C4-2B (cell line): Measurements from ENCODE around the gene USH2A.

Experiments used
- H3K27ac ChIP-seq: fragments of 450-650 bp; 2 replicates; pipeline ENCODE4 v1.5.1; 2017
- ZFX ChIP-seq: fragments of 450-650 bp; IDR thresholded peaks from 2 replicates; pipeline ENCODE4 v1.6.1; 2017
- TF ChIP-seq, protein P1 (sequence below): fragments of 450-650 bp; conservative IDR thresholded peaks from 2 replicates; pipeline ENCODE4 v1.5.1; 2017; ENCODE audit warnings: mild to moderate bottlenecking

The USH2A gene

GRCh38 chr1:216293683-216294082 is 129.6 kb downstream of the USH2A start:
- TF ChIP-seq, protein P1, sequence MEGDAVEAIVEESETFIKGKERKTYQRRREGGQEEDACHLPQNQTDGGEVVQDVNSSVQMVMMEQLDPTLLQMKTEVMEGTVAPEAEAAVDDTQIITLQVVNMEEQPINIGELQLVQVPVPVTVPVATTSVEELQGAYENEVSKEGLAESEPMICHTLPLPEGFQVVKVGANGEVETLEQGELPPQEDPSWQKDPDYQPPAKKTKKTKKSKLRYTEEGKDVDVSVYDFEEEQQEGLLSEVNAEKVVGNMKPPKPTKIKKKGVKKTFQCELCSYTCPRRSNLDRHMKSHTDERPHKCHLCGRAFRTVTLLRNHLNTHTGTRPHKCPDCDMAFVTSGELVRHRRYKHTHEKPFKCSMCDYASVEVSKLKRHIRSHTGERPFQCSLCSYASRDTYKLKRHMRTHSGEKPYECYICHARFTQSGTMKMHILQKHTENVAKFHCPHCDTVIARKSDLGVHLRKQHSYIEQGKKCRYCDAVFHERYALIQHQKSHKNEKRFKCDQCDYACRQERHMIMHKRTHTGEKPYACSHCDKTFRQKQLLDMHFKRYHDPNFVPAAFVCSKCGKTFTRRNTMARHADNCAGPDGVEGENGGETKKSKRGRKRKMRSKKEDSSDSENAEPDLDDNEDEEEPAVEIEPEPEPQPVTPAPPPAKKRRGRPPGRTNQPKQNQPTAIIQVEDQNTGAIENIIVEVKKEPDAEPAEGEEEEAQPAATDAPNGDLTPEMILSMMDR: no peak
- TF ChIP-seq ZFX: no peak
- no peak overlapping the region for H3K27ac ChIP-seq

GRCh38 chr1:216290074-216290473 is 133.2 kb downstream of the USH2A start:
- no peak overlapping the region for H3K27ac ChIP-seq
- TF ChIP-seq, protein P1: no peak
- no peak for TF ChIP-seq ZFX

DNA sequence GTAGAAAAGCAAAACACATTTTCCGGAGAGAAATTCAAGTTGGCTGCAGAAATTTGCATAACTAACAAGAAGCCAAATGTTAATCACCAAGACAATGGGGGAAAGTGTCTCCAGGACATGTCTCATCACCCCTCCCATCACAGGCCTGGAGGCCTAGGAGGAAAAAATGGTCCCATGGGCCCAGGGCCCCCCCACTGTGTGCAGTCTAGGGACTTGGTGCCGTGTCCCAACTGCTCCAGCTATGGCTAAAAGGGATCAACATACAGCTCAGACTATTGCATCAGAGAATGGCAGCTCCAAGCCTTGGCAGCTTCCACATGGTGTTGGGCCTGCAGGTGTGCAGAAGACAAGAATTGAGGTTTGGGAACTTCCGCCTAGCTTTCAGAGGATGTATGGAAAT is 138.2 kb downstream of the USH2A start:
- TF ChIP-seq, protein P1: no peak
- TF ChIP-seq ZFX: no peak
- no peak overlapping the region for H3K27ac ChIP-seq

DNA sequence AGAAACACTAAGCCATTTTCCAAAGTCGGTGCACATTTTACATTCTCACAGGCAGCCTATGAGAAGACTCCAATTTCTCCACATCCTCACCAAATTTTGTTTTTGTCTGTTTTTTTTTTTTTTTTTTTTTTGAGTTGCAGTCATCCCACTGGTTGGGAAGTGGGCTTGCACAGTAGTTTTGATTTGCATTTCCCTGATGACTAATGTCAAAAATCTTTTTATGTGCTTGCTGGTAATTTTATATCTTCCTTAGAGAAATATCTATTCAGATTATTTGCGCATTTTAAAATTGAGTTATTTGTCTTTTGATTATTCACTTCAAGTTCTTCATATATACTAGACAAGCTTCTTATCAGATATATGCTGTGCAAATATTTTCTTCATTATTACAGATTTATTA is 141.5 kb downstream of the USH2A start:
- no peak for TF ChIP-seq ZFX
- TF ChIP-seq, protein P1: no peak
- H3K27ac ChIP-seq: no peak overlapping the region

DNA sequence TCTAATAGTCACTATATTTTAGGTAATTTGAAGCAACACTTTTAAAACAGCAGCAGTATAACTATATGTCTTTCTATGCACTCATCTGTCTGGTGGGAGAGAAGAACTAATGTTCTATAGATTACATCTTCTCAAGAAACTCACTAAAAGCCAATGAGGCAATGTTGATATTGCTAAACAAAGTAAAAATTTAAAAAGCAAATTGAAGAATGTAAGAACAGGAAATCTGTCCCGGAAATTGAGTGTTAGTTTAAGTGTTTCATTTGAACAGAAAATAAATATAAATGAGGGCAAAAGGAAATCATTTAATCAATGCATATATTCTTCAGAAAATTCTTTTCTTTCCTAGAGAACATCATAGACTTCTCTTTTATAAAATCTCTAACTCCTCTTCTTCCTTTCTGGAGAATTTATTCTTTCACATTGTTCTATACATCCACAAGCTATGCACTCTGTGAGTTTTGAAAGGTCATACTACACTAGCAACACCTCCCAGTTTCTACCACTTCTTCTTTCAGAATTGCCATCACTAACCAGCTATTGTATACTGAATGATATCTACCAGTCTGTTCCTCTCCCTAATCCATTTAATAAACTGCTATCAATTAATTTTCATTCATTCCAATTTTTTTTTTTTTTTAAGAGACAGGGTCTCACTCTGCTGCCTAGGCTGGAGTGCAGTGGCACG is 153.0 kb downstream of the USH2A start:
- no peak for TF ChIP-seq ZFX
- TF ChIP-seq, protein P1: no peak
- no peak overlapping the region for H3K27ac ChIP-seq

DNA sequence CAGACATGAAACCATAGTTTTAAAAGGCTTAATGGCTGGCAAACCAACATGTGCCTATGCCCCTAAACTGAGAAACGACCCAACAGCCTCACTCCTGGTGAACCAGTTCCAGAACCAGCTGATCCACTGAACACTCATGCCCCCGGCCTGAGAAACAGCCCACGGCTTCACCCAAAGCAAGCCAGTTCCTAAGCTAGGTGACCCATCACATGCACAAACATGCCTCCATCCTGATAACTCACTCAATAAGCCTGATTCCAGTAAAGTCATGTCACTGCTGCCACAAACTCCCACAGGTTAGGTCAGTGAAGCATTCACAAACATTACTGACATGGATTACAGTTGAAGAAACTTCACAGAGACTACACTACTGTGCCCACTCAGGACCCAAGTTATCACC is 161.6 kb downstream of the USH2A start:
- no peak overlapping the region for H3K27ac ChIP-seq
- TF ChIP-seq ZFX: no peak
- TF ChIP-seq, protein P1: no peak

DNA sequence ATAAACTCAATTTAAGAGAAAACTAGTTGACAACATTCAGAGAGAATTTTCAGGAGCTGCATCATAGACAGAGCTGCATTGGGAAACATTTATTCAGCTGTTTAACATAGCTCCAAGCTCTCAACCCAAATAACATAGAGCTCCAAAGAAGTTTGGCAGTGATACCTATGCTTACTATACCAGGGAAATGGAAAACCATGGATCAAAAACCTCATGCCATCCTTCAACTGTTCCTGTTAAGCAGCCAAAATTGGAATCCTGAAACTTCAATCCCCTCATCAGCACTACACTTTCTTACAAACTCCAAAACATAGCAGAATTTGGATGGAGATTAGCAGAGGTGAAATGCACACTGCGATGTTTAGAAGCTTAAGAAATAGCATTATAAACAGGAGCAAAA is 164.4 kb downstream of the USH2A start:
- TF ChIP-seq, protein P1: no peak
- no peak for TF ChIP-seq ZFX
- no peak overlapping the region for H3K27ac ChIP-seq
